ENCODE results near the gene AADACL2. TPM values are rescaled to one million over a fixed set of nuclear protein-coding genes. Genes with fewer than 3 reads are reported as not detected.

Gene AADACL2
- total RNA-seq, 1 experiment from 2014 or later: not detected

GRCh38 chr3:151768393-151768930 is 34.7 kb downstream of the AADACL2 start:
- Histone ChIP-seq H3T11ph (ENCODE audit: low read length) (no peak overlapping the region), H2AFZ (ENCODE audit: low read length) (no peak overlapping the region), H2BK20ac (ENCODE audit: low read depth, low read length, poor library complexity, severe bottlenecking) (no peak overlapping the region), H3K56ac (ENCODE audit: insufficient read length, low read depth, low read length) (no peak overlapping the region), H3K79me2 (ENCODE audit: insufficient read depth, low read length) (no peaks in the 10 kb centered on the region), H2BK120ac (ENCODE audit: low read depth, low read length, poor library complexity, severe bottlenecking) (no peak overlapping the region), H2BK15ac (ENCODE audit: low read depth, low read length) (no peak overlapping the region), H2AK5ac (ENCODE audit: insufficient read length, low read length) (no peak overlapping the region), H3K9ac (ENCODE audit: extremely low read depth, insufficient read length, low read length) (no peak overlapping the region), H3K9me3 (ENCODE audit: control insufficient read depth, low read depth, low read length) (no peaks in the 10 kb centered on the region), H4K91ac (ENCODE audit: insufficient read length, low read depth, low read length) (no peak overlapping the region), H3K27ac (ENCODE audit: insufficient read length, low read depth, low read length) (no peak overlapping the region), H3K4me2 (ENCODE audit: insufficient read depth, insufficient read length, low read length) (no peak overlapping the region), H4K8ac (replicated peaks; ENCODE audit: insufficient read length, low read depth, low read length) (no peak overlapping the region), H2BK12ac (ENCODE audit: insufficient read length, low read depth, low read length) (no peak overlapping the region), H3K23me2 (ENCODE audit: insufficient read length, low read depth, low read length, poor library complexity, severe bottlenecking) (no peaks in the 10 kb centered on the region), H3K18ac (ENCODE audit: insufficient read length, low read depth, low read length) (no peak overlapping the region), H4K20me1 (ENCODE audit: control insufficient read depth, insufficient read depth, insufficient read length) (no peaks in the 10 kb centered on the region), H3K23ac (ENCODE audit: insufficient read length, low read depth, low read length) (no peak overlapping the region), H3K27me3 (ENCODE audit: insufficient read depth, low read length) (no peaks in the 10 kb centered on the region), H3K79me1 (ENCODE audit: insufficient read depth, low read depth, low read length, poor library complexity, severe bottlenecking) (no peaks in the 10 kb centered on the region), H3K14ac (ENCODE audit: insufficient read depth, low read length) (no peak overlapping the region), H2BK5ac (ENCODE audit: insufficient read length, low read length) (no peak overlapping the region), H3K4me1 (ENCODE audit: insufficient read depth, low read length) (no peaks in the 10 kb centered on the region), H3K4ac (ENCODE audit: low read depth, low read length) (no peak overlapping the region), H4K5ac (ENCODE audit: insufficient read length, low read depth, low read length) (no peak overlapping the region)
- Mint-ChIP-seq H3K4me3 (no peak overlapping the region), H3K9me3 (peaks cover 0 to 3% of the 10 kb centered on the region in 2 experiments; a peak in 2 of 5 replicates), H3K27me3 (ENCODE audit: low read depth) (no peaks in the 10 kb centered on the region), H3K36me3 (ENCODE audit: insufficient read depth in 1 of 3, low read depth in 3 of 3) (no peaks in the 10 kb centered on the region), H3K4me1 (no peaks in the 10 kb centered on the region), H3K27ac (no peak overlapping the region)
- WGBS (ENCODE audit: extremely low coverage, insufficient read length, low lambda C conversion rate): no CpG with 5 or more reads among the region's 1 CpG
- no peak for TF ChIP-seq CTCF (conservative IDR thresholded peaks at IDR 0.05)
- no peak for DNase-seq
